T-cell (primary cell): ENCODE results near the gene TMPRSS11A. TPM values are rescaled to one million over a fixed set of nuclear protein-coding genes. Genes with fewer than 3 reads are reported as not detected.

Experiments used
- ATAC-seq, 4 experiments: fragments of 200-7000 bp in 3 of 4; fragments of 150-1000 bp in 1 of 4; cut with Tn5 transposase; replicated peaks in 1 of 4; 1 replicate in 3 of 4; 2 replicates in 1 of 4; pipeline ENCODE4 v1.10.0; 2021; ENCODE audit warnings: moderate library complexity in 3 of 4, mild to moderate bottlenecking in 2 of 4, moderate number of reproducible peaks in 1 of 4
- CTCF ChIA-PET, 2 donors: fragments of 300-600 bp; sonication (Branson Sonifier 250); formaldehyde crosslinking; loops; one replicate each; lab custom pipeline; 2022; ENCODE audit warnings: antibody characterized with exemption in 2 of 2; lab: Charles Lee
- POLR2A ChIA-PET, 2 donors: fragments of 300-600 bp; sonication (Branson Sonifier 250); formaldehyde crosslinking; loops; one replicate each; lab custom pipeline; 2022; ENCODE audit warnings: antibody characterized with exemption in 2 of 2; lab: Charles Lee
- DNase-seq, 35 experiments: peaks; one replicate each; pipeline versions ENCODE4 v3.0.0 to v3.0.0-alpha.2; 2013 to 2023
- H3K27ac ChIP-seq: one replicate; pipeline ENCODE4 v1.5.1; 2013; ENCODE audit warnings: low read length
- H3K27me3 ChIP-seq, 2 experiments: replicated peaks in 1 of 2; 1 replicate in 1 of 2; 2 replicates in 1 of 2; pipeline versions ENCODE4 v1.6.1 to v1.7.0; 2013; ENCODE audit warnings: low read length in 1 of 2, mixed read lengths in 1 of 2; ENCODE audit not compliant: control insufficient read depth in 2 of 2, insufficient read depth in 2 of 2; ENCODE audit errors: extremely low read depth in 1 of 2
- H3K36me3 ChIP-seq, 2 donors: 1 replicate in 1 of 2; 2 replicates in 1 of 2; pipeline versions ENCODE4 v1.6.1 to v1.7.0; 2013; ENCODE audit warnings: low read length in 1 of 2; ENCODE audit not compliant: control insufficient read depth in 2 of 2, insufficient read depth in 1 of 2; ENCODE audit errors: extremely low read depth in 1 of 2
- H3K4me1 ChIP-seq, 2 experiments: 1 replicate in 1 of 2; 2 replicates in 1 of 2; pipeline versions ENCODE4 v1.6.1 to v1.7.0; 2013; ENCODE audit warnings: low read length in 2 of 2, mixed read lengths in 1 of 2; ENCODE audit not compliant: insufficient read depth in 2 of 2, control insufficient read depth in 1 of 2; ENCODE audit errors: extremely low read depth in 1 of 2
- H3K4me3 ChIP-seq, 2 donors: 1 replicate in 1 of 2; 2 replicates in 1 of 2; pipeline versions ENCODE4 v1.5.1 to v1.7.0; 2013; ENCODE audit warnings: mild to moderate bottlenecking in 2 of 2, low read length in 1 of 2, moderate library complexity in 1 of 2; ENCODE audit not compliant: control insufficient read depth in 1 of 2; ENCODE audit errors: extremely low read depth in 1 of 2
- H3K9me3 ChIP-seq: 2 replicates; pipeline ENCODE4 v1.7.0; 2013
- H3K27ac Mint-ChIP-seq, 2 donors: one replicate each; pipeline ENCODE4 v1.8.0; 2020 to 2021; ENCODE audit warnings: mild to moderate bottlenecking in 2 of 2, mixed read lengths in 2 of 2
- H3K27me3 Mint-ChIP-seq, 2 donors: one replicate each; pipeline ENCODE4 v1.8.0; 2021 to 2022; ENCODE audit warnings: mixed read lengths in 2 of 2
- H3K36me3 Mint-ChIP-seq: one replicate; pipeline ENCODE4 v1.8.0; 2021; ENCODE audit warnings: mixed read lengths
- H3K4me1 Mint-ChIP-seq, 3 donors: one replicate each; pipeline ENCODE4 v1.8.0; 2020 to 2022; ENCODE audit warnings: mixed read lengths in 3 of 3, mild to moderate bottlenecking in 1 of 3
- H3K4me3 Mint-ChIP-seq, 3 donors: one replicate each; pipeline ENCODE4 v1.8.0; 2020 to 2022; ENCODE audit warnings: mild to moderate bottlenecking in 3 of 3, mixed read lengths in 3 of 3, moderate library complexity in 3 of 3
- H3K9me3 Mint-ChIP-seq, 3 donors: one replicate each; pipeline ENCODE4 v1.8.0; 2020 to 2022; ENCODE audit warnings: mixed read lengths in 3 of 3
- WGBS: methylation state at CpG from one replicate; pipeline ENCODE4 v1.1.5; 2013; ENCODE audit warnings: missing lambda C conversion rate; ENCODE audit not compliant: insufficient coverage; 5-methylcytosine and 5-hydroxymethylcytosine counted together
- total RNA-seq, 35 experiments: library from RNA in 6 of 35; stranded (reverse) in 6 of 35; fragments of 120-200 nt in 1 of 35; gene quantifications; one replicate each; pipeline versions ENCODE4 v1.2.1 to v1.2.4 and lab custom pipeline; 2013 to 2026

TMPRSS11A gene
- total RNA-seq, 5 donors from 2014 or later (not counting 1 experiment from before 2014, with no cell fraction given): not detected

GRCh38 chr4:67980512-67980911, 17.2 kb upstream of the TMPRSS11A start:
- no peak overlapping the region for H3K4me3 Mint-ChIP-seq
- ATAC-seq (no peak), DNase-seq (no peak)
- no peak overlapping the region for H3K4me3 ChIP-seq
- no peaks in the 10 kb centered on the region for H3K27me3 Mint-ChIP-seq
- no peaks in the 10 kb centered on the region for H3K9me3 ChIP-seq
- ChIA-PET POLR2A (no interaction called here), CTCF (no interaction called here)
- no peaks in the 10 kb centered on the region for H3K36me3 ChIP-seq
- WGBS: 78% methylated on average over 2 of the region's 6 CpGs
- H3K9me3 Mint-ChIP-seq: peaks cover 0 to 11% (median 4%) of the 10 kb centered on the region in 3 donors
- H3K27ac Mint-ChIP-seq: no peak overlapping the region
- no peaks in the 10 kb centered on the region for H3K36me3 Mint-ChIP-seq
- no peak overlapping the region for H3K27ac ChIP-seq
- no peaks in the 10 kb centered on the region for H3K4me1 ChIP-seq
- no peaks in the 10 kb centered on the region for H3K4me1 Mint-ChIP-seq
- peaks cover 0 to 3% of the 10 kb centered on the region in 2 experiments for H3K27me3 ChIP-seq

- no CpG with 5 or more reads among the region's 1 CpG for WGBS
- Mint-ChIP-seq H3K9me3 (peaks cover 7 to 11% (median 8%) of the 10 kb centered on the region in 3 donors), H3K4me1 (no peaks in the 10 kb centered on the region), H3K4me3 (no peak overlapping the region), H3K36me3 (no peaks in the 10 kb centered on the region), H3K27me3 (no peaks in the 10 kb centered on the region), H3K27ac (no peak overlapping the region)
- DNase-seq (no peak), ATAC-seq (no peak)
- Histone ChIP-seq H3K4me1 (no peaks in the 10 kb centered on the region), H3K9me3 (no peaks in the 10 kb centered on the region), H3K27ac (no peak overlapping the region), H3K36me3 (no peaks in the 10 kb centered on the region), H3K4me3 (no peak overlapping the region), H3K27me3 (no peaks in the 10 kb centered on the region)
- ChIA-PET POLR2A (no interaction called here), CTCF (no interaction called here)
Measured at GRCh38 chr4:67973608-67974007, 10.3 kb upstream of the TMPRSS11A start.

- Mint-ChIP-seq H3K36me3 (no peaks in the 10 kb centered on the region), H3K4me3 (no peak overlapping the region), H3K27ac (no peak overlapping the region), H3K27me3 (peaks cover 0 to 4% of the 10 kb centered on the region in 2 donors), H3K4me1 (no peaks in the 10 kb centered on the region), H3K9me3 (peaks cover 0 to 4% (median 0%) of the 10 kb centered on the region in 3 donors)
- POLR2A ChIA-PET: no interaction called here
- H3K9me3 ChIP-seq: no peaks in the 10 kb centered on the region
- no peak for DNase-seq
- CTCF ChIA-PET: no interaction called here
- H3K27me3 ChIP-seq: no peaks in the 10 kb centered on the region
- no peak for ATAC-seq
- no peak overlapping the region for H3K27ac ChIP-seq
- H3K36me3 ChIP-seq: no peaks in the 10 kb centered on the region
- H3K4me3 ChIP-seq: no peak overlapping the region
- H3K4me1 ChIP-seq: no peaks in the 10 kb centered on the region
Measured at GRCh38 chr4:67954890-67955289, 8.4 kb downstream of the TMPRSS11A start.

GRCh38 chr4:67941074-67941473, 22.2 kb downstream of the TMPRSS11A start:
- Histone ChIP-seq H3K36me3 (no peaks in the 10 kb centered on the region), H3K27ac (no peak overlapping the region), H3K4me3 (no peak overlapping the region), H3K27me3 (no peaks in the 10 kb centered on the region), H3K9me3 (no peaks in the 10 kb centered on the region), H3K4me1 (no peaks in the 10 kb centered on the region)
- H3K4me3 Mint-ChIP-seq: no peak overlapping the region
- ChIA-PET POLR2A (no interaction called here), CTCF (no interaction called here)
- no peak overlapping the region for H3K27ac Mint-ChIP-seq
- H3K36me3 Mint-ChIP-seq: no peaks in the 10 kb centered on the region
- 80% methylated on average over 1 of the region's 3 CpGs for WGBS
- H3K27me3 Mint-ChIP-seq: peaks cover 0 to 4% of the 10 kb centered on the region in 2 donors
- H3K9me3 Mint-ChIP-seq: peaks cover 0 to 10% (median 0%) of the 10 kb centered on the region in 3 donors
- ATAC-seq: no peak
- no peaks in the 10 kb centered on the region for H3K4me1 Mint-ChIP-seq
- no peak for DNase-seq

GRCh38 chr4:67940506-67940905, 22.8 kb downstream of the TMPRSS11A start:
- Mint-ChIP-seq H3K27ac (no peak overlapping the region), H3K4me1 (no peaks in the 10 kb centered on the region), H3K36me3 (no peaks in the 10 kb centered on the region), H3K27me3 (peaks cover 0 to 4% of the 10 kb centered on the region in 2 donors), H3K4me3 (no peak overlapping the region), H3K9me3 (peaks cover 0 to 10% (median 0%) of the 10 kb centered on the region in 3 donors)
- H3K9me3 ChIP-seq: no peaks in the 10 kb centered on the region
- POLR2A ChIA-PET: no interaction called here
- DNase-seq: no peak
- ATAC-seq: no peak
- H3K27me3 ChIP-seq: no peaks in the 10 kb centered on the region
- no peak overlapping the region for H3K4me3 ChIP-seq
- H3K27ac ChIP-seq: no peak overlapping the region
- H3K36me3 ChIP-seq: no peaks in the 10 kb centered on the region
- CTCF ChIA-PET: no interaction called here
- no CpG with 5 or more reads among the region's 2 CpGs for WGBS
- no peaks in the 10 kb centered on the region for H3K4me1 ChIP-seq

GRCh38 chr4:67939195-67939594, 24.1 kb downstream of the TMPRSS11A start:
- H3K36me3 ChIP-seq: no peaks in the 10 kb centered on the region
- WGBS: no CpG with 5 or more reads among the region's 3 CpGs
- no peaks in the 10 kb centered on the region for H3K4me1 ChIP-seq
- H3K4me3 ChIP-seq: no peak overlapping the region
- Mint-ChIP-seq H3K4me3 (no peak overlapping the region), H3K27me3 (peaks cover 0 to 4% of the 10 kb centered on the region in 2 donors), H3K36me3 (no peaks in the 10 kb centered on the region), H3K9me3 (peaks cover 0 to 10% (median 0%) of the 10 kb centered on the region in 3 donors), H3K27ac (no peak overlapping the region), H3K4me1 (no peaks in the 10 kb centered on the region)
- DNase-seq: no peak
- no peaks in the 10 kb centered on the region for H3K9me3 ChIP-seq
- no peak for ATAC-seq
- POLR2A ChIA-PET: no interaction called here
- CTCF ChIA-PET: no interaction called here
- no peaks in the 10 kb centered on the region for H3K27me3 ChIP-seq
- H3K27ac ChIP-seq: no peak overlapping the region

GRCh38 chr4:67935888-67936287, 27.4 kb downstream of the TMPRSS11A start:
- no peak overlapping the region for H3K27ac ChIP-seq
- H3K9me3 Mint-ChIP-seq: peaks cover 0 to 10% (median 0%) of the 10 kb centered on the region in 3 donors
- H3K27ac Mint-ChIP-seq: no peak overlapping the region
- ChIA-PET POLR2A (no interaction called here), CTCF (no interaction called here)
- 8% methylated on average over 2 of the region's 2 CpGs for WGBS
- H3K4me3 Mint-ChIP-seq: no peak overlapping the region
- no peak overlapping the region for H3K4me3 ChIP-seq
- H3K4me1 ChIP-seq: no peaks in the 10 kb centered on the region
- H3K36me3 ChIP-seq: no peaks in the 10 kb centered on the region
- no peaks in the 10 kb centered on the region for H3K36me3 Mint-ChIP-seq
- no peaks in the 10 kb centered on the region for H3K27me3 ChIP-seq
- H3K9me3 ChIP-seq: no peaks in the 10 kb centered on the region
- peaks cover 4% of the 10 kb centered on the region in 2 donors for H3K27me3 Mint-ChIP-seq
- H3K4me1 Mint-ChIP-seq: no peaks in the 10 kb centered on the region
- ATAC-seq: no peak
- no peak for DNase-seq
